Measurements from ENCODE around the gene PPM1H. TPM values are rescaled to one million over a fixed set of nuclear protein-coding genes. Genes with fewer than 3 reads are reported as not detected.
"Not testable (repeated sequence)": the region's sequence is repeated elsewhere in the genome, so short reads cannot be mapped to it uniquely, and the experiment has no call there.

PPM1H gene
- total RNA-seq, 1 donor from 2014 or later: 31.0 TPM

- no peak for TF ChIP-seq CTCF (conservative IDR thresholded peaks at IDR 0.05)
- Mint-ChIP-seq H3K4me1 (ENCODE audit: unreplicated experiment) (no peaks in the 10 kb centered on the region), H3K27me3 (no peaks in the 10 kb centered on the region), H3K9me3 (peaks cover 6% of the 10 kb centered on the region), H3K27ac (no peak overlapping the region), H3K4me3 (no peak overlapping the region), H3K36me3 (no peaks in the 10 kb centered on the region)
- no peak for DNase-seq (ENCODE audit: extremely low spot score, unreplicated experiment)
Observed at GRCh38 chr12:62950317-62950716, 15.4 kb upstream of the PPM1H start.

- no peak overlapping the region for H3K4me3 Mint-ChIP-seq
- H3K27me3 Mint-ChIP-seq: no peaks in the 10 kb centered on the region
- H3K36me3 Mint-ChIP-seq: no peaks in the 10 kb centered on the region
- DNase-seq (ENCODE audit: extremely low spot score, unreplicated experiment): no peak
- H3K9me3 Mint-ChIP-seq: peaks cover 6% of the 10 kb centered on the region
- no peak overlapping the region for H3K27ac Mint-ChIP-seq
- H3K4me1 Mint-ChIP-seq (ENCODE audit: unreplicated experiment): no peaks in the 10 kb centered on the region
- no peak for TF ChIP-seq CTCF (conservative IDR thresholded peaks at IDR 0.05)
Observed at GRCh38 chr12:62948123-62948522, 13.2 kb upstream of the PPM1H start.

GRCh38 chr12:62947364-62947763 lies 12.4 kb upstream of the PPM1H start:
- no peak overlapping the region for H3K27ac Mint-ChIP-seq
- DNase-seq (ENCODE audit: extremely low spot score, unreplicated experiment): no peak

GRCh38 chr12:62943779-62944395 lies 8.9 kb upstream of the PPM1H start:
- no peak overlapping the region for H3K4me3 Mint-ChIP-seq
- H3K27ac Mint-ChIP-seq: no peak overlapping the region
- peaks cover 8% of the 10 kb centered on the region for H3K4me1 Mint-ChIP-seq (ENCODE audit: unreplicated experiment)
- H3K27me3 Mint-ChIP-seq: no peaks in the 10 kb centered on the region
- no peaks in the 10 kb centered on the region for H3K9me3 Mint-ChIP-seq
- no peak for DNase-seq (ENCODE audit: extremely low spot score, unreplicated experiment)
- no peaks in the 10 kb centered on the region for H3K36me3 Mint-ChIP-seq
- no peak for TF ChIP-seq CTCF (conservative IDR thresholded peaks at IDR 0.05)

More at GRCh38 chr12:62947364-62947763, 12.4 kb upstream of the PPM1H start:
- H3K4me1 Mint-ChIP-seq (ENCODE audit: unreplicated experiment): no peaks in the 10 kb centered on the region
- peaks cover 6% of the 10 kb centered on the region for H3K9me3 Mint-ChIP-seq
- no peaks in the 10 kb centered on the region for H3K27me3 Mint-ChIP-seq
- H3K4me3 Mint-ChIP-seq: no peak overlapping the region
- no peaks in the 10 kb centered on the region for H3K36me3 Mint-ChIP-seq
- TF ChIP-seq CTCF (conservative IDR thresholded peaks at IDR 0.05): no peak

GRCh38 chr12:62942316-62942715 lies 7.4 kb upstream of the PPM1H start:
- not testable (repeated sequence) for H3K4me1 Mint-ChIP-seq (ENCODE audit: unreplicated experiment); H3K27ac Mint-ChIP-seq; H3K9me3 Mint-ChIP-seq; H3K27me3 Mint-ChIP-seq; H3K4me3 Mint-ChIP-seq; DNase-seq (ENCODE audit: extremely low spot score, unreplicated experiment); H3K36me3 Mint-ChIP-seq

- H3K4me3 Mint-ChIP-seq: peak overlapping the region; percentile 99
- peak; percentile 74 for DNase-seq (ENCODE audit: extremely low spot score, unreplicated experiment)
- H3K27me3 Mint-ChIP-seq: peaks cover 5% of the 10 kb centered on the region
- peak overlapping the region; percentile 90 for H3K27ac Mint-ChIP-seq
- no peak for TF ChIP-seq CTCF (conservative IDR thresholded peaks at IDR 0.05)
- no peaks in the 10 kb centered on the region for H3K9me3 Mint-ChIP-seq
- peaks cover 36% of the 10 kb centered on the region for H3K4me1 Mint-ChIP-seq (ENCODE audit: unreplicated experiment)
- no peaks in the 10 kb centered on the region for H3K36me3 Mint-ChIP-seq
Observed at GRCh38 chr12:62934239-62934798, 631 bp downstream of the PPM1H start.
